Activated CD4-positive, alpha-beta T cell treated with anti-CD3 and anti-CD28 coated beads, Interleukin-2, amount 50 U/mL, for 4 hours (primary cell): ENCODE measurements around the gene PRR5L.
A peak's percentile ranks its signal among the peaks of the same experiment; 100 is the strongest.

Experiments used
- DNase-seq, 2 experiments: peaks; one replicate each; pipeline ENCODE4 v3.0.0-alpha.2; 2020

PRR5L gene

GRCh38 chr11:36407356-36407755 is 111.3 kb downstream of the PRR5L start:
- no peak for DNase-seq

DNA sequence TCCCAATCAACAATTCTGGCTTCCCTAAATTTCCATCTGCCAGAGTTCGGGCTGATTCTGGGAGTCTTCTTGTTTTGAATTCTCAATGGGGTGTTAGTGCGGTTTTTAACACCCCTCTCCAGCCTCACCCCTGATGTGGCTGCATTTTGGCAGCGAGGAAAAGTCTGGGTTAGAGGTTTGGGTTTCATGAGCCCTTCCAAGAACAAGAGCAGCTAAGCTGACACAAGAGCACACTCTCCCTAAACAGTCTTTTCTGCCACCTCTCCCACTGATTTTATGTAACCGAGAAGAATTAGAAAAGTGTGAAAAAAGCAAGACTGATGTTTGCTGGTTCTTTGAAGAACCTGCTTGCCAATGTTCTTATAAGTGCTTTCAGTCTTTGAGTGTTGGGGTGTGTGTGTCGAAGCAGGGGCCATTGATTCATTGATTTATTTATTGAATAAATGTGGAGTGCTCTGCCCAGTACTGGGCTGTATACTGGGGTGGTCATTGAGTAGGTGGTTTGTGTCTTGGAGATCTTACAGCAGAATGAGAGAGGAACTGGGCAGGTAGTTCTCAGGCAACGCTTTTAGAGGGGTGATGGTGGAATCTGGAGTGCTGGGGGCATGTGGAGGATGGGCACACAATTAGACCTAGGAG is 112.5 kb downstream of the PRR5L start:
- DNase-seq: no peak

- DNase-seq: peak; percentile 12 to 15
Observed at GRCh38 chr11:36409152-36409816, 113.2 kb downstream of the PRR5L start.

GRCh38 chr11:36411202-36411640 is 115.1 kb downstream of the PRR5L start:
- DNase-seq: no peak

DNA sequence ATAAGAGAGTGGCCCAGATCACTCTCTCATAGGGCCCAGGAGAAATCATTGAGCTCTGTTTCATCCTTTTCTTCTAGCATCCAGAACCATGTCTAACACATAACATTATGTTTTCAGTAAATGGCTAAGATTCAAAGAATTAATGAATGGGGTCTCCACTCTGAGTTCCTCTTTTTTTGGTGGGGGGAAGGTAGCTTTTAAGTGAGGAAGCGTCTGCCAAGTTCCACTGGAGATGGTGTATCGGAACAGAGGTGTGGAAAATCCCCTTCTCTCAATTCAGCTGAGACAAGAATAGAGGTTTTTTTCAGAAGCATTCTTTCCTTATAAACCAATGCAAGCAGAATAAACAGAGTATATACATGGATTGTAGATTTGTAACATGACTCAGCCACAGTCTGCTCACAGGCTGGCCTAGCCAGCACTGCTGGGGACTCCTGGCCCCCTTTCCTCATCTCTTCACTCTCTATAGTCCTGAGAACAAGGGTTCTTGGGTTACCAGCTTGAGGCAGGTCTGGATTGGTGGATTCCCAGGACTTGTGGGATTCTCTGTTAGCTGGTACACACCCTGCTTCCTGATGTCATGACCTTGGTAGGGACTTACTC is 116.8 kb downstream of the PRR5L start:
- no peak for DNase-seq

DNA sequence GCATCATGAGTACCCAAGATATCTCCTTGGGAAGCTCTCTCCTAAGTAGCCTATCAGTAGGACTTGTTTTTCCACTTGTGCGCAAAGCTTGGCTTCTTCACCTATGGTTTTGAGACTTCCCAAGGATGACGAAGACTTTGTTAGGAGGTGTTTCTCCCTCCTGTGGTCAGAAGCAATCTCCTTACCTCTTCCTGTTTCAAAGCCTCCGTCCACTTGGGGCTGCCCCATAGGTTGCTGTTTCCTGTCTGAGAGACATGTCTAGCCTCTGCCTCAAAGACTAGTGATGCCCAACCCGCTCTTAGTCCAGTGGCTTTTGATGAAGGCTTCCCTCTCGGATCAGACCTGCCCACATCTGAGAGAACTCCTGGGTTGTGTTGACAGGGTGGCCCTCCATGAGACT is 121.1 kb downstream of the PRR5L start:
- DNase-seq: no peak

- no peak for DNase-seq
Observed at GRCh38 chr11:36419791-36420424, 123.8 kb downstream of the PRR5L start.

- no peak for DNase-seq
Observed at GRCh38 chr11:36421546-36422155, 125.6 kb downstream of the PRR5L start.

- DNase-seq: no peak
Observed at GRCh38 chr11:36425561-36426081, 129.5 kb downstream of the PRR5L start.

- DNase-seq: no peak
Observed at GRCh38 chr11:36426226-36426848, 130.2 kb downstream of the PRR5L start.

DNA sequence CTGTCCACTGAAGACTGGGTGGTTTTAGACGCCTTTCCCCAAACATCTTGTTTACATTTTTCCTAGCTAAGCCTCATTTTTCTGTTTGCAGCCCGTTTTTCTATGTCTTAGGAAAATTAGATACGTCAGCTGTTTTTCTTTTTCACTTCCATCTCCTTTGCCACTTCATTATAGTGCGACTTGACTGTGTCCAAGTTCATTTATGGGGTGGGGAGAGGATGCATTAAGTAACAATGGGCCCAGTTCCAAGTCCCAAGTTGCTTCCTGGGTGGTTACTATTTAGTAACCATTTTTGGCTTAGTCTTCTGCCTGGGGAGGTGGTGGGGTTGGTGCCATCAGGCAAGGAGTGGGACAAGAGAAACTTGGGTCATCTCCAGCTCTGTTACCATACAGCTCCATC is 131.0 kb downstream of the PRR5L start:
- DNase-seq: no peak

- no peak for DNase-seq
Observed at GRCh38 chr11:36427876-36428275, 131.8 kb downstream of the PRR5L start.

DNA sequence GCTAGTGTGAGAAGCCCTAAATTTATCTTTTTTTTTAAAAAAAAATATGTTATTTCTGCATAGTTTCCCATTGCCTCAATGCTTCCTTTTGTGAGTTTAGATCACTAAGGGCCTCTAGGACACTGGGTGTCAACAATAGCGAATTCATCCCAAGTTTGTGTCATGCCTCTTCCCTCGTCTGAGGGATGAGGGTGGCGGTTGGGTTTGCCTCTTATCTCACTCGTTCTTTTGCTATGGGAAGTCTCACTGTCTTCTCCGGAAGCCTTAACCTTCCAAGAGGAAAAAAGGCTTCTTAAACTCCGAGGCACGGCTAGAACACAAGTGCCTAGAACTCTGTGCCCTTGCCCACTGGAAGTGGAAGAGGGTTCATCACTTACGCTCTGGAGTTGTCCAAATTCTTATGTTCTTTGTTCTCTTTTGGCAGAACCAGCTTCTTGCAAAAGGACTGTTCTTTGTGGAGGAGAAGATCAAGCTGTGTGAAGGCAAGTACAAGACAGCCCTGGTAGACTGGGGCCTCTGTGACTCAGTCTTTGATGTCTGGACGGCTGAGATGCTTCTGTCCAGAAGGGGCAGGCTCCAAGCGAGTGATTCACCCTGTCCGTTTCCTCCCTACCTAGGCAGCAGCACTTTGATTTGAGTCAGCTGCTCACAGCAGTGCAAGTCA is 135.5 kb downstream of the PRR5L start:
- DNase-seq: peak; percentile 13 to 39

GRCh38 chr11:36432093-36432469 is 136.0 kb downstream of the PRR5L start:
- DNase-seq: no peak

- DNase-seq: no peak
Observed at GRCh38 chr11:36432738-36433137, 136.7 kb downstream of the PRR5L start.

DNA sequence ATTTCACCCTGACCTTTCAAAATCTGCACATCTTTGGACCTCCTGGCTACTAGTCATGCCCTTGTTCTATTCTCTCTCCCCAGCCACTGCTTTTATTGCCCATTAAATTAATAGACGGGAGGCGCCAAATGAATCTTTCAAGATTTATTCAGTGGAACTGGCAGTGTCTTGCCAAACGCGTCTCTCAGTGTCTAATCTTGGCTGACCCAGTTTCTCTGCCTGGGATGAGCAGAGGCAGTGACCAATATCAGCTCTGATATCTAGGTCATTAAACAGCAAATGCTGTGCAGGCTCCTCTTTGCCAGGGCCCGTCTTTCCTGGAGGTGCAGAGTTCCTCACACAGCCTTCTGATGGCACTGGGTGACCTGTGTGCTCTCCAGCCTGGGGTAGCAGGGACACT is 140.0 kb downstream of the PRR5L start:
- DNase-seq: no peak

- no peak for DNase-seq
Observed at GRCh38 chr11:36436589-36436988, 140.5 kb downstream of the PRR5L start.

GRCh38 chr11:36437413-36437812 is 141.3 kb downstream of the PRR5L start:
- DNase-seq: no peak

- DNase-seq: no peak
Observed at GRCh38 chr11:36438126-36438525, 142.0 kb downstream of the PRR5L start.

- DNase-seq: no peak
Observed at GRCh38 chr11:36441610-36442208, 145.6 kb downstream of the PRR5L start.

DNA sequence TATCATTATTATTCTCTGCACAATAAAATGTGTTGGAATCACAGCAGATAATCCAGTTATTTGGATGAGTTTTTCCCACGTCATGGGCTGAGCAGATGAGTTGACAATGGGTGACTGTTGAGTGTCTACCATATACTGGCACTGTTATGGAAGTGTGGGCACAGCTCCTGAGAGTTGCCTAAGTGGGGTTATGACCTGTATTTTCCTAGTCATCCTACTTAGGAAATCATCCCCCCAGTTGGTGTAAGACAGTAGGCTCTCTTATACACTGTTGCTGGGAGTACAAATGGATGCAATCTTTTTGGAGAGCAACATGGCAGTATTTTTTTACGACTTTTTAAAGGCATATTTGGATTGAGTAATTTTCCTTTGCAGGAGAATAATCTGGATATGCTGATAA is 147.6 kb downstream of the PRR5L start:
- DNase-seq: no peak

DNA sequence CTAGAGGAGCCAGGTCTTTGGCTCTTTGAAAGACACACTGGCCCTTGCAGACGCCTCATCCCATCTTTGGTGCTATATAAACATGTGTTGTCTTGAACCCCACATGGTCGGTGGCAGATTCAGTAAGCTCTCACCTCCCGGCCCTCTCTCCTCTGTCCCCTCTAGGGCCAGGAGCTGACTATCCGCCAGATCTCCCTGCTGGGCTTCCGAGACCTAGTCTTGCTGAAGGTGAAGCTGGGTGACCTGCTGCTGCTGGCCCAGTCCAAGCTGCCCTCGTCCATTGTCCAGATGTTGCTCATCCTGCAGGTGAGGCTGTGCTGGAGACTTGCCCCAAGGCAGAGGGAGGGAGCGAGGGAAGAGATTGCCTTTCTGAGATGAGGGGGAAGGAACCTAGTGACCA is 150.0 kb downstream of the PRR5L start:
- no peak for DNase-seq
